Bronchial epithelial cell (primary cell): ENCODE data around the gene MECR. TPM values are rescaled to one million over a fixed set of nuclear protein-coding genes. Genes with fewer than 3 reads are reported as not detected.

ENCODE experiments used
- DNase-seq: peaks from one replicate; pipeline ENCODE4 v3.0.0-alpha.2; 2010; ENCODE audit warnings: low read depth
- FAIRE-seq: peaks from 2 replicates; lab custom pipeline; 2011; peaks lifted over from hg19 to GRCh38; lab: Jason Lieb, UNC
- H3K27me3 ChIP-seq: 2 replicates; pipeline ENCODE4 v1.5.1; 2011; ENCODE audit warnings: low read length; ENCODE audit not compliant: control insufficient read depth, insufficient read depth
- H3K36me3 ChIP-seq: 2 replicates; pipeline ENCODE4 v1.5.1; 2011; ENCODE audit warnings: low read length; ENCODE audit not compliant: control insufficient read depth, insufficient read depth
- H3K4me3 ChIP-seq: 2 replicates; pipeline ENCODE4 v1.5.1; 2011; ENCODE audit warnings: mild to moderate bottlenecking, low read depth, low read length, control low read depth
- total RNA-seq: library from RNA; depleted of rRNA; stranded (reverse); fragments of >200 nt; gene quantifications from 2 replicates; pipeline ENCODE4 v1.2.1, GENCODE V29; 2014
- TF ChIP-seq, protein P1 (sequence below): IDR thresholded peaks from 2 replicates; pipeline ENCODE4 v1.5.1; 2011; ENCODE audit warnings: mild to moderate bottlenecking, moderate library complexity, low read length, control low read depth, inconsistent platforms; ENCODE audit not compliant: insufficient read depth, severe bottlenecking

The MECR gene
- total RNA-seq, 1 donor from 2014 or later = 28.2 TPM

DNA sequence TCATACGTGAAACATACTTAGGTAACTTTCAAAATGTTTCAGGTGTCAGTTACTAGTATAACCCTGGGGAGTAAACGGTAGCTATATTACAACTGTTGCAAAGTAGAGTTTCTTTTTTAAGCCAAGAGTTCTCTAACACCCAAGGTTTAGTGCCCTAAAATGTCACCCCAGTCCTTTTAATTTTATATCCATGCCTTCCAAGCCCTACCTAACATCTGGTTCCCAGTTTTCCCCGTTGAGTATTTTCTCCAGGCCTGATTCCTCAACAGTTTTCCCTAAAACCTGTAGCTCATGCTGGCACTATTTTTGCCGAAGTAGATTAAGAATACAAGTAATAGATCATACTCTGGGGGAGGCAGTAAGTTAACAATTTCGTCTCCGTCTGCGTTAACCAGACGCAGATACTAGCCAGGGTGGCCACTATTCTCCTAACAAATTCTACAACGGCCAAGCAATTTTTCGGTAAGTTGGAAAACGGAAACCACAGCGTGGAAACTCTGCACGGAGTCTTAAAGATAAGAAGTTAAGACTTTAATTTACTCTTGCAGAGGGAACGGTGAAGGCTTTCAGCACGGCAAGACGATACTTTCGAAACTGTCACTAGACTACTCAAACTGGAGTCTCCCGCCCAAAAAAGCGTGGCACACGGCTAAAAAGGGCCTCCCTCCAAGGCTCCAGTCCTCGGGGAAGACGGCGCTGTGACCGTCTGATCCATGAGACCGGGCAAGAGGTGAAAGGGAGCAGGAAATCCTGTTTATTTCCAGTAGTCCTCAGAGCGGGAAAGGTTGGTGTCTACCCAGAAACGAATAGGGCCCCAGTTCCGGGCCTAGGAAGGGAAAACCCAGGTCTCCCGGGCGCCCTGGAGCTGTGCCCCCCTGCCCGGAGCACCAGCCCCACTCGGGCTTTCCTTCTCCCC lies 50.0 kb downstream of the MECR start:
- peak overlapping the region; percentile 97 for H3K4me3 ChIP-seq
- H3K36me3 ChIP-seq = peaks cover 3% of the 10 kb centered on the region
- TF ChIP-seq, protein P1, sequence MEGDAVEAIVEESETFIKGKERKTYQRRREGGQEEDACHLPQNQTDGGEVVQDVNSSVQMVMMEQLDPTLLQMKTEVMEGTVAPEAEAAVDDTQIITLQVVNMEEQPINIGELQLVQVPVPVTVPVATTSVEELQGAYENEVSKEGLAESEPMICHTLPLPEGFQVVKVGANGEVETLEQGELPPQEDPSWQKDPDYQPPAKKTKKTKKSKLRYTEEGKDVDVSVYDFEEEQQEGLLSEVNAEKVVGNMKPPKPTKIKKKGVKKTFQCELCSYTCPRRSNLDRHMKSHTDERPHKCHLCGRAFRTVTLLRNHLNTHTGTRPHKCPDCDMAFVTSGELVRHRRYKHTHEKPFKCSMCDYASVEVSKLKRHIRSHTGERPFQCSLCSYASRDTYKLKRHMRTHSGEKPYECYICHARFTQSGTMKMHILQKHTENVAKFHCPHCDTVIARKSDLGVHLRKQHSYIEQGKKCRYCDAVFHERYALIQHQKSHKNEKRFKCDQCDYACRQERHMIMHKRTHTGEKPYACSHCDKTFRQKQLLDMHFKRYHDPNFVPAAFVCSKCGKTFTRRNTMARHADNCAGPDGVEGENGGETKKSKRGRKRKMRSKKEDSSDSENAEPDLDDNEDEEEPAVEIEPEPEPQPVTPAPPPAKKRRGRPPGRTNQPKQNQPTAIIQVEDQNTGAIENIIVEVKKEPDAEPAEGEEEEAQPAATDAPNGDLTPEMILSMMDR = no peak
- H3K27me3 ChIP-seq = no peaks in the 10 kb centered on the region
- no peak for FAIRE-seq
- peak; percentile 30 for DNase-seq

DNA sequence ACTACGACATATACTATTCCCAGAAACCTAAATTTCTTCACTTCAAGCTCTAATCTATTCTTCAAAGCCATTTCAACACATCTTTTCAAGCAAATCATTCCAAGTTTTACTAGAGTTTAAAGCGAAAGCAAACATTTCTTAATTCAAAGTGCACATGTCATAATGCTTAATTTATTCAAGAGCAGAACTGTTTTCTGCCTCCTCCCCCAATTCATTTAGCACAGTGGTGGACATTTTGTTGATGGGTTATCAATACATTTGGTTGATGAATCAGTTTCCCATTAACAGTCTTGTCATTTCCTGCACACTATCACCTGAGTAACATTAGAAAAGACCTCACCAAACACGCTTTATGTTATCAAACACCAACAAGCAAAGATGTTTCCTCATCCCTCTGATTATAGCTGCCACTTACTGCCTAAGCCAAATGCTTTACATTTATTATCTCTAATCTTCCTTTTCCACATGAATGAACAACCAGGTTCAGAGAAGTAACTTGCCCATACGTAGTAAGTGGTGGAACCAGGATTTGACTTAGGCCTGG lies 51.0 kb downstream of the MECR start:
- DNase-seq (peak; percentile 33), FAIRE-seq (no peak)
- peaks cover 3% of the 10 kb centered on the region for H3K36me3 ChIP-seq
- TF ChIP-seq, protein P1 = no peak
- H3K27me3 ChIP-seq = no peaks in the 10 kb centered on the region
- peak overlapping the region; percentile 97 for H3K4me3 ChIP-seq

DNA sequence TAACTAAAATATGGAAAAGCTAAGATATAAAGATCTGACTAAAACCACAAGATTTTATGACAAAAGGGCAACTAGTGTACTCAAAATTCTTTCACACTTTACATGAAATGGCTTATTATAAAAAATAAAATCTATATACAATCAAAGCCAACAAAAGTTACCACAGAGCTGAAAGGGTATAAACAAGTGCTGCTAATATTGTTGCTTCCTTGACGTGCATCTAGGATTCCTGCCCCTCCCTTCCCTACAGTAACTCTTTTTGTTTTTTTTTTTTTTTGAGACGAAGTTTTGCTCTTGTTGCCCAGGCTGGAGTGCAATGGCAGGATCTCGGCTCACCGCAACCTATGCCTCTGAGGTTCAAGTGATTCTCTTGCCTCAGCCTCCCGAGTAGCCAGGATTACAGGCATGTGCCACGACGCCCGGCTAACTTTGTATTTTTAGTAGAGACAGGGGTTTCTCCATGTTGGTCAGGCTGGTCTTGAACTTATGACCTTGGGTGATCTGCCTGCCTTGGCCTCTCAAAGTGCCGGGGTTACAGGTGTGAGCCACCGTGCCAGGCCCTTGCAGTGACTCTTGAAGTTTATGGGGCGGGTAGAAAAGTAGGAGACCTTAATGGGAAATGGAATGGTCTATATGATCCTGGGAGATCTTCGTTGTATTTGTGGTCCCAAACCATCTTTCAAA lies 53.6 kb downstream of the MECR start:
- TF ChIP-seq, protein P1 = no peak
- no peak for DNase-seq
- H3K4me3 ChIP-seq = no peak overlapping the region
- H3K27me3 ChIP-seq = no peaks in the 10 kb centered on the region
- H3K36me3 ChIP-seq = peaks cover 5% of the 10 kb centered on the region
- no peak for FAIRE-seq

DNA sequence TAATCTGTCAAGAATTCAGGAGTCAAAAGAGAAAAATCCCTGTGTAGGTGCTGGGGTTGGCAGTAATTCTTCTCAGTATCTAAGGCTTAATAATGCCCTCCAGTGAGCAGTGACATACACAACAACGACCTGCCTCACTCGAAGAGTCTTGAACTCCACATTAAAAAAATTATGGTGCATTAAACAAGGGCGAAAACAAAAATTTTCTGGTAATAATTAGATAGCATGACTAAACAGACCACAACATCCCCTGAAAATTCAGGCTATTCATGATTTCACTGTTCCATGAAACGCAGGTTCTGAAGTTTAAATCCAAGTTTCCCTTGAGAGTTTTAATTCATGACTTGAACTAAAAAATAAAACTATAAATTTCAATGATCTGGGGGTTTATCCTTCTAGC lies 54.2 kb downstream of the MECR start:
- TF ChIP-seq, protein P1 = no peak
- Histone ChIP-seq H3K27me3 (no peaks in the 10 kb centered on the region), H3K4me3 (no peak overlapping the region), H3K36me3 (peaks cover 5% of the 10 kb centered on the region)
- FAIRE-seq (no peak), DNase-seq (no peak)

DNA sequence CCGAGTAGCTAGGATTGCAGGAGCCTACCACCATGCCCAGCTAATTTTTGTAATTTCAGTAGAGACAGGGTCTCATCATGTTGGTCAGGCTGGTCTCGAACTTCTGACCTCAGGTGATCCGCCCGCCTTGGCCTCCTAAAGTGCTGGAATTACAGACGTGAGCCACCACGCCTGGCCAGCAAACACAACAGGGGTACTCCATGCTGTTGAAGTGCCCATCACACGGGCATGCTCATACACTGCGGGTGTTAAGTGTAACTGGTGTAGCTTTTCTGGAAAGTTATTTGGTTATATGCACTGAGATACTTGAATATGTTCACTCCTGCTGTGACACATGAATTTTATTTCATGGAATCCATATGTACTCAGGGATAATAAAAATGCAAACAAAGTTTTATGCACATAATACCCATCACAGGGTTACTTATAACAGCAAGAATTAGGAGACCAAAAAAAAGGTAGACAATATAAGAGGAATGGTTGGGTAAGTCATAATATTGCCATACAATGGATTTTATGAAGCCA lies 58.3 kb downstream of the MECR start:
- no peak overlapping the region for H3K4me3 ChIP-seq
- TF ChIP-seq, protein P1 = no peak
- FAIRE-seq = no peak
- no peak for DNase-seq
- no peaks in the 10 kb centered on the region for H3K27me3 ChIP-seq
- peaks cover 7% of the 10 kb centered on the region for H3K36me3 ChIP-seq
